ENCODE data around the gene SACM1L.
A peak's percentile ranks its signal among the peaks of the same experiment; 100 is the strongest.
"Not testable (repeated sequence)": the region's sequence is repeated elsewhere in the genome, so short reads cannot be mapped to it uniquely, and the experiment has no call there.

Gene SACM1L

GRCh38 chr3:45689787-45690145, 570 bp downstream of the SACM1L start:
- peak overlapping the region; percentile 91 to 93 for H3K27ac ChIP-seq (ENCODE audit: low read depth in 2 of 2, low read length in 2 of 2)
- H3K4me1 ChIP-seq (ENCODE audit: control insufficient read depth in 2 of 2, insufficient read depth in 2 of 2, low read length in 2 of 2), result peaks cover 25 to 34% of the 10 kb centered on the region in 2 donors

DNA sequence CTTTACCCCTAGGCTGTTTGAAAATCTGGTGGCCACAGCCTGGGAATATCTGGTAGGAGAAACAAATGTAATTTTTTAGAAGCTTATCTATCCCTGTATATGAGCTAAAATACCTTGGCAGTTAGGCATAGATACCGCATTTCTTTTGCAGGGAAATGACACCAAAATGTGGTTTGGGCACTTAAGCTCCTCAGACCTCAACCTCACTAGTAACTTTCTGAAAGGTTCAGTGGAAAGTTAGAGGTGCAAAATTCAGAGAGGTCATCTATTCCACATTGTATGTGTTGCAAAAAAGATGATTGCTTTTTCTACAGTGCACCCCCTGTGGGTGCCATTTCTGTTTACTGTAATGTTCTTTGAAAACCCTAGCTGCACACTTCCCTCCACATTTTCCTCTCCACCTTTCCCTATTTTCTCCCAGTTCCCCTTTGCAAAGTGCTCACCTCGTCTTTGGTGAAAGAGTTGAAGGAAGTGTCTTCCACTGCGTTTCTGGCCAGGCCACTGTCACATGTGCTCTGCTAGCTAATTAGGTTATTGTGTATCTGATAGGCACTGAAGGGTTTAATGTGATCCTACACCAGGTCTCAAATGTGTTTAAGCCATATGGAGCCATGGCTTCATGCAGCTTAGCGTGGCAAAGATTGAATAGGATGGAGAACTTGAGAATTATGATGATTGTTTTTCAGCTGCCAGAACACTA, 1.3 kb downstream of the SACM1L start:
- Histone ChIP-seq H3K27ac (ENCODE audit: low read depth in 2 of 2, low read length in 2 of 2) (peak overlapping the region; percentile 91 to 93), H3K4me3 (ENCODE audit: low read length in 2 of 2) (peak overlapping the region; percentile 88 to 91), H3K4me1 (ENCODE audit: control insufficient read depth in 2 of 2, insufficient read depth in 2 of 2, low read length in 2 of 2) (peaks cover 25 to 34% of the 10 kb centered on the region in 2 donors), H3K36me3 (ENCODE audit: control insufficient read depth in 2 of 2, insufficient read depth in 2 of 2, low read length in 2 of 2) (peaks cover 6 to 12% of the 10 kb centered on the region in 2 donors), H3K9ac (ENCODE audit: low read depth in 1 of 2, low read length in 2 of 2) (peak overlapping the region; percentile 89), H3K9me3 (ENCODE audit: control insufficient read depth in 2 of 2, low read length in 2 of 2) (no peaks in the 10 kb centered on the region), H3K27me3 (ENCODE audit: control insufficient read depth in 2 of 2, insufficient read depth in 2 of 2, low read length in 2 of 2) (no peaks in the 10 kb centered on the region)

More at GRCh38 chr3:45689787-45690145, 570 bp downstream of the SACM1L start:
- Histone ChIP-seq H3K36me3 (ENCODE audit: control insufficient read depth in 2 of 2, insufficient read depth in 2 of 2, low read length in 2 of 2) (peaks cover 6 to 12% of the 10 kb centered on the region in 2 donors), H3K27me3 (ENCODE audit: control insufficient read depth in 2 of 2, insufficient read depth in 2 of 2, low read length in 2 of 2) (no peaks in the 10 kb centered on the region), H3K9ac (ENCODE audit: low read depth in 1 of 2, low read length in 2 of 2) (peak overlapping the region; percentile 89), H3K4me3 (ENCODE audit: low read length in 2 of 2) (peak overlapping the region; percentile 88 to 91), H3K9me3 (ENCODE audit: control insufficient read depth in 2 of 2, low read length in 2 of 2) (no peaks in the 10 kb centered on the region)

- H3K9me3 ChIP-seq (ENCODE audit: control insufficient read depth in 2 of 2, low read length in 2 of 2), result no peaks in the 10 kb centered on the region
- no peak overlapping the region for H3K9ac ChIP-seq (ENCODE audit: low read depth in 1 of 2, low read length in 2 of 2)
- H3K4me1 ChIP-seq (ENCODE audit: control insufficient read depth in 2 of 2, insufficient read depth in 2 of 2, low read length in 2 of 2), result peaks cover 25 to 34% of the 10 kb centered on the region in 2 donors
- peaks cover 12% of the 10 kb centered on the region in 2 donors for H3K36me3 ChIP-seq (ENCODE audit: control insufficient read depth in 2 of 2, insufficient read depth in 2 of 2, low read length in 2 of 2)
- no peaks in the 10 kb centered on the region for H3K27me3 ChIP-seq (ENCODE audit: control insufficient read depth in 2 of 2, insufficient read depth in 2 of 2, low read length in 2 of 2)
- H3K27ac ChIP-seq (ENCODE audit: low read depth in 2 of 2, low read length in 2 of 2), result no peak overlapping the region
- H3K4me3 ChIP-seq (ENCODE audit: low read length in 2 of 2), result no peak overlapping the region
Measured at GRCh38 chr3:45691842-45692241, 2.6 kb downstream of the SACM1L start.

DNA sequence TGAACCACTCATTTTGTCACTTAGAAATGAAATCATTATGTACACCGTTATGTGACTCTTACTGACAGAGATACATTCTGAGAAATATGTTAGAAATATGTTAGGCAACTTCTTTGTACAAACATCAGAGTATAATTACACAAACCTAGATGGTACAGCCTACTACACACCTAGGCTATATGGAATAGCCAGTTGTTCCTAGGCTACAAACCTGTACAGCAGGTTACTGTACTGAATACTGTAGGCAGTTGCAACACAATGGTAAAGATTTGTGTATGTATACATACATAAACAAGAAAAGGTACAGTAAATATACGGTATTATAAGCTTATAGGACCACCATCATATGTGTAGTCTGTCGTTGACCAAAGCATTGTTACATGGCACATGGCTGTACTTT, 3.7 kb downstream of the SACM1L start:
- H3K27me3 ChIP-seq (ENCODE audit: control insufficient read depth in 2 of 2, insufficient read depth in 2 of 2, low read length in 2 of 2), result no peaks in the 10 kb centered on the region
- H3K9ac ChIP-seq (ENCODE audit: low read depth in 1 of 2, low read length in 2 of 2), result no peak overlapping the region
- H3K27ac ChIP-seq (ENCODE audit: low read depth in 2 of 2, low read length in 2 of 2), result no peak overlapping the region
- H3K4me3 ChIP-seq (ENCODE audit: low read length in 2 of 2), result no peak overlapping the region
- peaks cover 12% of the 10 kb centered on the region in 2 donors for H3K36me3 ChIP-seq (ENCODE audit: control insufficient read depth in 2 of 2, insufficient read depth in 2 of 2, low read length in 2 of 2)
- peaks cover 25 to 34% of the 10 kb centered on the region in 2 donors for H3K4me1 ChIP-seq (ENCODE audit: control insufficient read depth in 2 of 2, insufficient read depth in 2 of 2, low read length in 2 of 2)
- H3K9me3 ChIP-seq (ENCODE audit: control insufficient read depth in 2 of 2, low read length in 2 of 2), result no peaks in the 10 kb centered on the region

DNA sequence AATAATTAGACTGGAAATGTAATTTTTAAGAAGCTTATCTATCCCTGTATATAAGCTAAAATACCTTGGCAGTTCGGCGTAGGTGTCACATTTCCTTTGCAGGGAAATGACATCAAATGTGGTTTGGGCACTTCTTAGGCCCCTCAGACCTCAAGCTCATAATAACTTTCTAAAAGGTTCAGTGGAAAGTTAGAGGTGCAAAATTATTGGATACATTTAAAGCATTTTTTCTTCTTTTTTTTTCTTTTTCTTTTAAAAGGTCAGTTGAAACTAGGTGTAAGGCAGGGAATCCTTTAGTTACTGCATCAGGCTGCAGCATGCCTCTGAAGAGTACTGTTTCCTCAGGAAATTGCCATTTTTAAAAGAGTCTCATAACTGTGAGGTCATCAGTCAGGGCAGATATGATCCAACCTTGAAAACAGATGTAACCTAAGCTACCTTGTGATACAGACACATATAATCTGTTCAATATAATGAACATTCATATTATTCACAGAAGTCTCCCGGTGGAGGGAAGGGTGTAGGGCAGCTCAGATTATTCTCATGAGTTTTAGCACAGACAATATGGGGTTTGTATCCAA, 4.8 kb downstream of the SACM1L start:
- no peak overlapping the region for H3K27ac ChIP-seq (ENCODE audit: low read depth in 2 of 2, low read length in 2 of 2)
- peaks cover 19 to 27% of the 10 kb centered on the region in 2 donors for H3K4me1 ChIP-seq (ENCODE audit: control insufficient read depth in 2 of 2, insufficient read depth in 2 of 2, low read length in 2 of 2)
- no peaks in the 10 kb centered on the region for H3K9me3 ChIP-seq (ENCODE audit: control insufficient read depth in 2 of 2, low read length in 2 of 2)
- no peak overlapping the region for H3K4me3 ChIP-seq (ENCODE audit: low read length in 2 of 2)
- no peaks in the 10 kb centered on the region for H3K27me3 ChIP-seq (ENCODE audit: control insufficient read depth in 2 of 2, insufficient read depth in 2 of 2, low read length in 2 of 2)
- H3K9ac ChIP-seq (ENCODE audit: low read depth in 1 of 2, low read length in 2 of 2), result no peak overlapping the region
- H3K36me3 ChIP-seq (ENCODE audit: control insufficient read depth in 2 of 2, insufficient read depth in 2 of 2, low read length in 2 of 2), result peaks cover 12% of the 10 kb centered on the region in 2 donors

DNA sequence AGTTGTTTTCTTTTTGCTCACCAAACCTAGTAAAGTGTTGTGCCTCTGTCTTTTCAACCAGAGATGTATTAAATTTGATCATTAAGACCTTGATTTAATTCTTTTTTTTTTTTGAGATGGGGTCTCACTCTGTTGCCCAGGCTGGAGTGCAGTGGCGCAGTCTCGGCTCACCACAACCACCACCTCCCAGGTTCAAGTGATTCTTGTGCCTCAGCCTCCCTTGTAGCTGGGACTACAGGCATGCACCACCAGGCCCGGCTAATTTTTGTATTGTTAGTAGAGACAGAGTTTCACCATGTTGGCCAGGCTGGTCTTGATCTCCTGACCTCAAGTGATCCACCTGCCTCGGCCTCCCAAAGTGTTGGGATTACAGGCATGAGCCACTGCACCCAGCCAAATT, 6.0 kb downstream of the SACM1L start:
- not testable (repeated sequence) for H3K9ac ChIP-seq (ENCODE audit: low read depth in 1 of 2, low read length in 2 of 2); H3K27me3 ChIP-seq (ENCODE audit: control insufficient read depth in 2 of 2, insufficient read depth in 2 of 2, low read length in 2 of 2); H3K9me3 ChIP-seq (ENCODE audit: control insufficient read depth in 2 of 2, low read length in 2 of 2); H3K4me3 ChIP-seq (ENCODE audit: low read length in 2 of 2); H3K27ac ChIP-seq (ENCODE audit: low read depth in 2 of 2, low read length in 2 of 2)
- Histone ChIP-seq H3K4me1 (ENCODE audit: control insufficient read depth in 2 of 2, insufficient read depth in 2 of 2, low read length in 2 of 2) (peaks cover 19 to 24% of the 10 kb centered on the region in 2 donors), H3K36me3 (ENCODE audit: control insufficient read depth in 2 of 2, insufficient read depth in 2 of 2, low read length in 2 of 2) (peaks cover 12% of the 10 kb centered on the region in 2 donors)

- no peak overlapping the region for H3K27ac ChIP-seq (ENCODE audit: low read depth in 2 of 2, low read length in 2 of 2)
Measured at GRCh38 chr3:45700570-45701073, 11.4 kb downstream of the SACM1L start.

DNA sequence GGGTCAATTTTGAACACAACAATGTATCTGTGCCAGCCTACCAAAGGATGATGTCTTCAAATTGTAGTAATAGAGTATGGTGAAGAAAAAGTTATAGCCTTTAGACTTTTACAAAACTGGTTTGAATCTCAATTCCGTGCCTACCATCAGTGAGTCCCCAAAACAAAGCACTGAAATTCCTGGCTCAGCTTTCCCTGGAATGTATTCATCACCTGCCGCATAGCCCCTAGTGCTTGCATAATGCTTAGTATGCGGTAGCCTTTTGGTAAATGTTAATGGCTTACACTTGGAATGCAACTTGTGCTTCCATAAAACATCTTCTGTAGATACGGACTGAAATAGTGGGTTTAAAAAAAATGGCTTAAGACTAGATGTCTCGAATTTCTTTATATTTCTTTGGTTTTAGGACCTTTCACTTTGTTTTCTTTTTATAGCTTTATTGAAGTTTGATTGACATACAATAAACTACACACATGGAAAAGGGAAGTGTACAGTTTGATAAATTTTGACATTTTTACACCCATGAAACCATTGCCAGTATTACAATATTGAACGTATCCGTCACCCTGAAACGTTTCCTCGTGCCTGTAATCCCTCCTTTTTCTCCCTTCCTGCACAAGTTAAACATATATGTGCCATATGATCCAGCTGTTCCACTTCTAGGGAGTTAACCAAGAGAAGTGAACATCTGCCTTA, 12.1 kb downstream of the SACM1L start:
- no peaks in the 10 kb centered on the region for H3K9me3 ChIP-seq (ENCODE audit: control insufficient read depth in 2 of 2, low read length in 2 of 2)
- no peak overlapping the region for H3K9ac ChIP-seq (ENCODE audit: low read depth in 1 of 2, low read length in 2 of 2)
- peaks cover 14 to 24% of the 10 kb centered on the region in 2 donors for H3K36me3 ChIP-seq (ENCODE audit: control insufficient read depth in 2 of 2, insufficient read depth in 2 of 2, low read length in 2 of 2)
- no peaks in the 10 kb centered on the region for H3K27me3 ChIP-seq (ENCODE audit: control insufficient read depth in 2 of 2, insufficient read depth in 2 of 2, low read length in 2 of 2)
- no peak overlapping the region for H3K27ac ChIP-seq (ENCODE audit: low read depth in 2 of 2, low read length in 2 of 2)
- H3K4me3 ChIP-seq (ENCODE audit: low read length in 2 of 2), result no peak overlapping the region
- peaks cover 0 to 6% of the 10 kb centered on the region in 2 donors for H3K4me1 ChIP-seq (ENCODE audit: control insufficient read depth in 2 of 2, insufficient read depth in 2 of 2, low read length in 2 of 2)

More at GRCh38 chr3:45700570-45701073, 11.4 kb downstream of the SACM1L start:
- Histone ChIP-seq H3K4me1 (ENCODE audit: control insufficient read depth in 2 of 2, insufficient read depth in 2 of 2, low read length in 2 of 2) (peaks cover 0 to 6% of the 10 kb centered on the region in 2 donors), H3K4me3 (ENCODE audit: low read length in 2 of 2) (no peak overlapping the region), H3K27me3 (ENCODE audit: control insufficient read depth in 2 of 2, insufficient read depth in 2 of 2, low read length in 2 of 2) (no peaks in the 10 kb centered on the region), H3K36me3 (ENCODE audit: control insufficient read depth in 2 of 2, insufficient read depth in 2 of 2, low read length in 2 of 2) (peaks cover 9 to 23% of the 10 kb centered on the region in 2 donors), H3K9ac (ENCODE audit: low read depth in 1 of 2, low read length in 2 of 2) (no peak overlapping the region), H3K9me3 (ENCODE audit: control insufficient read depth in 2 of 2, low read length in 2 of 2) (no peaks in the 10 kb centered on the region)

- Histone ChIP-seq H3K27ac (ENCODE audit: low read depth in 2 of 2, low read length in 2 of 2) (no peak overlapping the region), H3K4me3 (ENCODE audit: low read length in 2 of 2) (no peak overlapping the region), H3K4me1 (ENCODE audit: control insufficient read depth in 2 of 2, insufficient read depth in 2 of 2, low read length in 2 of 2) (peaks cover 0 to 6% of the 10 kb centered on the region in 2 donors), H3K27me3 (ENCODE audit: control insufficient read depth in 2 of 2, insufficient read depth in 2 of 2, low read length in 2 of 2) (no peaks in the 10 kb centered on the region), H3K36me3 (ENCODE audit: control insufficient read depth in 2 of 2, insufficient read depth in 2 of 2, low read length in 2 of 2) (peaks cover 28 to 33% of the 10 kb centered on the region in 2 donors), H3K9ac (ENCODE audit: low read depth in 1 of 2, low read length in 2 of 2) (no peak overlapping the region), H3K9me3 (ENCODE audit: control insufficient read depth in 2 of 2, low read length in 2 of 2) (no peaks in the 10 kb centered on the region)
Measured at GRCh38 chr3:45704301-45704943, 15.2 kb downstream of the SACM1L start.
